Activated CD4-positive, alpha-beta T cell treated with anti-CD3 and anti-CD28 coated beads, Interleukin-2, amount 50 U/mL, for 16 hours (primary cell): ENCODE results near the gene UBTD1.

ENCODE experiments used
- DNase-seq: peaks from one replicate; pipeline ENCODE4 v3.0.0-alpha.2; 2020

Gene UBTD1

GRCh38 chr10:97590082-97590747 lies 91.5 kb downstream of the UBTD1 start:
- peak; percentile 53 for DNase-seq

DNA sequence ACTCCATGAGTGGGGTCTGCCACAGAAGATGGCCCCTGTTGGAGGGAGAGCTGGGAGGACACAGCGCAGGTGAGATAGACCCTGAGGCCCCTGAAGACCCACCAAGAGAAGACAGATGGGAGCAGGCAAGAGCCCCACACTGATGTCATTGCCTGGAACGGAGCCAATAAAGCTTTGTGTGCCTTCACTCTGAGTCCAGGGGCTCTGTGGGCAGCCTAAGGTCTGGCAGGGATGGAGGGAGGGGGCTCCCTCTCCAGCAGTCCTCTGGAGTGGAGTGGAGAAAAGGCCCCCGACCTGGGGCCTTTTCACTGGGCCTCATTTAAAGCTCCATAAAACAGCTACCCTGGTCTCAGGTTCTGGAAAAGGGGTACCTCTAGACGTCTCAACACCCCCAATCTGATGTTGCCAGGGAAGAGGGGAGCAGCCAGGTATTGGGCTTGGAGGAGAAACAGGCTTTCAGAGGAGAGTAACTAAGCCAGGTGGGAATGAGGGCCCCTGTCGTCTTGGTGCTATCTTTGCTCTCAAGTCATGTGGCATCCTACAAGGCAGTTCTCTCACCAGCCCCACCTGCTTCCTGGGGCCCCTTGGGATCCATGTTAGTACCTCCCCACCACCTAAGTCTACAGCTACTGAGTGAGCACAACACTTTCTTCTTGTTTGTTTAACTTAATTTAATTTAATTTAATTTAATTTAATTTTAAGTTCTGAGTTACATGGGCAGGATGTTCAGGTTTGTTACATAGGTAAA lies 92.2 kb downstream of the UBTD1 start:
- DNase-seq, result no peak

DNA sequence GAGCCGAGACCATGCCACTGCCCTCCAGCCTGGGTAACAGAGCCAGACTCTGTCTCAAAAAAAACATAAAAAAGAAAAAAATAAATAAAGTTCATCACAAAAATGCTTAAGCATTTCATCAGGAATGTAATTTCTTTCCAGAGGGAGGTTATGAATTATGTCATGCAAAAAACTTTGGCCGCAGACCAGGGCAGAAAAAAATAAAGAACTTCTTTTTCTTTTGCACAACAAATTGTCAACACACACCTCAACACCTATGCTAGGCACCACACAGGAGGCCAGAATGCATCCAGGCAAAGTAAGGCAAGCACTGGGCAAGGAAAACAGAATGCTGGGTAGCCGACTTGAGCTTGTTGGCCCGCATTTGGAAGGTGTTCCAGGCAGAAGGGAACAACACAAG lies 94.7 kb downstream of the UBTD1 start:
- no peak for DNase-seq

- DNase-seq, result no peak
These were observed 97.7 kb downstream of the UBTD1 start for GRCh38 chr10:97596101-97597082.

DNA sequence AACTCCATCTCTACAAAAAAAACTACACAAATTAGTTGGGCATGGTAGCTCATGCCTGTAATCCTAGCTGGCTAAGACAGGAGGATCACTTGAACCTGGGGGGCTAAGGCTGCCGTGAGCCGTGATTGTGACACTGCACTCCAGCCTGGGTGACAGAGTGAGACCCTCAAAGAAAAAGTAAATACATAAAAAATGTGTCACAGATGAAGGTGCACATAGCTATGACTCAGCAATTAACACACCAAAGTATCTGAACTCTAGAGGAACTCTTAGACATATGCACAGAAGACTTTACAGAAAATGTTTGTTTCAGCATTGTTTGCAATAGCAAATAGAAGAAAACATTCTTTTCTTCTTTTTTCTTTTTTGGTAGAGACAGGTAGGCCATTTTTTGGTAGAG lies 99.1 kb downstream of the UBTD1 start:
- no peak for DNase-seq

DNA sequence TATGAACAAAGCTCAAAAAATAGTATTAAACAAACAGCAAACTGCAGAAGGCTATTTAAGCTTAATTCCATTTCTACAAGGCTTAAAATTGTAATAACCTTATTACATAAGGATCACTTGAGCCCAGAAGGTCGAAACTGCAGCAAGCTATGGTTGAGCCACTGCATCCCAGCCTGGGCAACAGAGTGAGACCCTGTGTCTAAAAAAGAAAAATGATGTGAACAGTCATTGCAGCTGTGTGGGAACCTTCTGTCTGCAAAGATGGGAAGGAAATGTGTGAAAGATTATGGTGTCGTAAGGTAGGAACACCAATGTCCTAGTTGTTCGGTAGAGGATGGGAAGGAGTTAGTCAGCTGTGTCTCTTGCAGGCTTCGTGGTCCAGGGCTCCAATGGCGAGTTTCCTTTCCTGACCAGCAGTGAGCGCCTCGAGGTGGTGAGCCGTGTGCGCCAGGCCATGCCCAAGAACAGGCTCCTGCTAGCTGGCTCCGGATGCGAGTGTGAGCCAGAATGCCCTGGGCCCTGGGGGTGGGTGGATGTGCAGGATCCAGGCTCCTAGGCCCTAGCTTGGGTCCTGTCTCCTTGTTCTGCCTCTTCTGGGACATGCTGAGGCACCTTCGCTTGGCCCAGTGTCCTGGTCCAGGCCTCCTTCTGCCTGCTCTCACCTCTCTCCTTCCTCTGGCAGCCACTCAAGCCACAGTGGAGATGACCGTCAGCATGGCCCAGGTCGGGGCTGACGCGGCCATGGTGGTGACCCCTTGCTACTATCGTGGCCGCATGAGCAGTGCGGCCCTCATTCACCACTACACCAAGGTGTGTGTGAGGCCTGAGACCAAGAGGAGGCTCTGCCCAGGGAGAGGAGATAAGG lies 99.9 kb downstream of the UBTD1 start:
- no peak for DNase-seq

GRCh38 chr10:97599272-97599619 lies 100.5 kb downstream of the UBTD1 start:
- DNase-seq, result no peak

DNA sequence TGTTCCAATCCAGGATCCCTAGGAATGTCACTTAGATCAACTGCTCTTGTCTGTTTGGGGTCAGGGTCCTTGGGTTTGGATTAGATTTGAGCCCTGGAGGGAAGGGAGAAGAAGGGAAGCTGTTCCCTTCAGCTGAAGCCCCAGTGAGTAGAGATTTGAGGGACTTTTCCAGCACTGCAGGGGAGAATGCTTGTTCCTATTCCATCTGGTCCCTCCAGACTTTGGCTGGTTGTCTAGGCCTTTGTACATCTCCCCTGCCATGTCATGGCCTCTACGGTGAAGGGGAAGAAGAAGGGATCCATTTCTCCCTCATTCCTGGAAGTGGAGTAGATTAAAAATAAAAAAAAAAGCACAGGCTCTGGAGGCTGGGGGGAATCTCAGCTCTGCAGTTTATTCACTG lies 101.9 kb downstream of the UBTD1 start:
- DNase-seq, result no peak

DNA sequence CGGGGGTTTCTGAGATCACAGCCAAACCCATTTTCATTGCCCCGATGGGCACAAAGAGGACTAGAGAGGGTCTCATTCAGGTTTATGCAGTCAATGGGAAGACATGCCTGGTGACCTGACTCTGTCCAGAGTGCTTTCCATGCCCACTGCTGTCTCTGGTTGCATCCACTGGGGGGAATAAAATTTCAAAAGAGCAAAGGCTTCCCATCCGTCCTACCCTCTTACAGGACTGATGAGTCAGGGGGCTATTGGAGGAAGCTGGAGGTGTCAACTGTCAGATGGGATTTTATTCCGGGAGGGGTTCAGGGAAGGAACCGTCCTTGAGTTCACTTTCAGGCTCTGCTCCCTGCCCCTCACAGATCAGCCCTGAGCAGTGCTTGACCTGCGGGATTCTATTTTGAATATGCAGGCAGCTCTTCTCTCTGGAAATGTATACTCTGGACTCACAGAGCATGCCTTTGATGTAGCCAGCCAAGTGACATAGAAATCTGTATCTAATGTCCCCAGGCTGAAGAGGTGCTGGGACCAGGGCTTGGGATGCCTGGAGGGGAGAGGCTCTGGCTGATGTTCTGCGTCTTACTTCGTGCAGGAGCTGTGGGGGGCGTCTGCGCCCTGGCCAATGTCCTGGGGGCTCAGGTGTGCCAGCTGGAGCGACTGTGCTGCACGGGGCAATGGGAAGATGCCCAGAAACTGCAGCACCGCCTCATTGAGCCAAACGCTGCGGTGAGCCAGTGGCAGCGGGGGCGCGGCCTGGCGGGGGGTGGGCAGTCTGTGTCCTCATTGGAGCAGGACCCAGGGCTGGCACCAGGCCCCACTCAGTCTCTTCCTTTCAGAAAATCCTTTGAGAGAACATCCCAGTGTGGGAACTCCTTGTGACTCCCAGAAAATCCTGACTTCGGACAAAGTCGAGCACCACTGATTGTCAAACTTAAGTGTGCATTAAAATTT lies 102.8 kb downstream of the UBTD1 start:
- no peak for DNase-seq

- DNase-seq, result no peak
These were observed 108.4 kb downstream of the UBTD1 start for GRCh38 chr10:97607095-97607636.

DNA sequence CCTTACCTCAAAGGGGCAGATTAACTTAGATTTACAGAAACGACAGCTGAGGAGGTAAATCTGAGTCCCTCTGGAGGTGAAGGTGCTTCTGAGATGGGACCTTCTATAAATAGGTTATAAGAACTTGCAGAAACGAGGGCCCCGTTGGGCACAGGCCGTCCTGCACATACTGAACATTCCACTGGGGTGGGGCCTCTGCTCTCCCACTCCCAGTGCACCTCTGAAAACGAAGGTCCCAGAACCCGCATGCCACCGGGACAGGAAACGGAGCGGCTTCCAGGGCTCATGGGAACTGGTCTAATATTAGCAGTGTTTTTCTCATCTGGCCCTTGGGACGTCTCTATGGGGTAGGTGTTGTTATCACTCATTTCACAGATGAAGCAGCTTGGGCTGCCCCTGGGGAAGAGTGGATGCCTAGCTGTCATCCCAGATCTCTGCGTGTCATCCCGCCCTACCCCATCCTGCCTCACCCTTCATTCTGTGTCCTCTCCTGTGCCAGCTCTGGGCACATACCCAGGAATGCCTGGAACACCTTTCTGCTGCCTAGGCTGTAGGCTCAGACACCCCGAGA lies 110.4 kb downstream of the UBTD1 start:
- no peak for DNase-seq

DNA sequence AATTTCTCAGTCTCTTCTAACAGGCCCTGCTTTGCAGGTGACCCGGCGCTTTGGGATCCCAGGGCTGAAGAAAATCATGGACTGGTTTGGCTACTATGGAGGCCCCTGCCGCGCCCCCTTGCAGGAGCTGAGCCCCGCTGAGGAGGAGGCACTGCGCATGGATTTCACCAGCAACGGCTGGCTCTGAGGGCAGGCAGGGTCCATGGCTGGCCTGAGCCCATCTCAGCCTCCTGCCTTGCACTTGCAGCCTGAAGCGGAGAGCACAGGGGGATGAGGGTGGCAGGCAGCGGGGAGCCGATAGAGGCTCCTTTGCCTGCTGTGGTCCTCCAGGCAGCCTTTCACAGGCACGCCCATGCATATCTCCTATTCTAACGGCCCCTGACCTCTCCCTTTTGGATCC lies 112.7 kb downstream of the UBTD1 start:
- no peak for DNase-seq

- DNase-seq, result no peak
These were observed 113.7 kb downstream of the UBTD1 start for GRCh38 chr10:97612386-97612785.

DNA sequence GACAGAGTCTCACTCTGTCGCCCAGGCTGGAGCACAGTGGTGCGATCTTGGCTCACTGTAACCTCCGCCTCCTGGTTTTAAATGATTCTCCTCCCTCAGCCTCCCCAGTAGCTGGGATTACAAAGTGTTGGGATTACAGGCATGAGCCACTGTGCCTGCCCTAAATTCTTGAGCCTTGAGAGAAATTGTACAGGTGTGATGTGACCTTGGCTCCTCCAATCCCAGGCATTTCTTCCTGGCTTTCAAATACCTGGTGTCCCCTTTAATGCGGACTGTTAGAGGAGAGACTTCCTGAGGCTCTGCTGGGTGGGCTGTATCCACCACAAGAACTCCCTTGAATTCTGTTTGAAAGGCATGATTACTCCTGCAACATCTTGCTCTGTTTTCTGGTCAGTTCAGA lies 119.6 kb downstream of the UBTD1 start:
- no peak for DNase-seq

DNA sequence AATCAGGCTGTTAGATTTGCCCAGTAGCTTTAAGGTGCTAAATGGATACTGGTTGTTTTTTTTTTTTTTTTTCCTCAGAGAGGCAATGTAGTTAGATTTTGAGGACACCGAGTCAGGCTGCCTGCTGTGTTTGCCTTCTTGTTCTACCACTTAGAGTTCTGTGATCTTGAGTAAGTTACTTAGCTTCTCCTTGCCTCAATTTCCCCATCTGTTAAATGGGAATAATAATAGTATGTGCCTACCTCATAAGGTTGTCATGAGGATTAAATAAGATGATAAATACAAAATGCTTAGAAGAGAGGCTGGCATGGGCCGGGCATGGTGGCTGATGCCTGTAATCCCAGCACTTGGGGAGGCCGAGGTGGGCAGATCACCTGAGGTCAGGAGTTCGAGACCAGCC lies 120.0 kb downstream of the UBTD1 start:
- no peak for DNase-seq
